Neural crest cell (in vitro differentiated cells): ENCODE data around the gene TRAPPC3. TPM values are rescaled to one million over a fixed set of nuclear protein-coding genes. Genes with fewer than 3 reads are reported as not detected.
"Not testable (repeated sequence)": the region's sequence is repeated elsewhere in the genome, so short reads cannot be mapped to it uniquely, and the experiment has no call there.

Source experiments
- DNase-seq: peaks from one replicate; pipeline ENCODE4 v3.0.0; 2021; ENCODE audit warnings: low read depth, mixed read lengths, low spot score
- H3K27ac Mint-ChIP-seq: one replicate; pipeline ENCODE4 v1.8.0; 2021; ENCODE audit warnings: mild to moderate bottlenecking, mixed read lengths; ENCODE audit not compliant: unreplicated experiment
- H3K27me3 Mint-ChIP-seq: 2 replicates; pipeline ENCODE4 v1.8.0; 2021; ENCODE audit warnings: low read depth, mild to moderate bottlenecking, mixed read lengths
- H3K36me3 Mint-ChIP-seq: 2 replicates; pipeline ENCODE4 v1.8.0; 2021; ENCODE audit warnings: low read depth, mild to moderate bottlenecking, mixed read lengths
- H3K4me1 Mint-ChIP-seq: 2 replicates; pipeline ENCODE4 v1.8.0; 2021; ENCODE audit warnings: mixed read lengths
- H3K4me3 Mint-ChIP-seq: one replicate; pipeline ENCODE4 v1.8.0; 2021; ENCODE audit warnings: mild to moderate bottlenecking, mixed read lengths
- H3K9me3 Mint-ChIP-seq: 2 replicates; pipeline ENCODE4 v1.8.0; 2021; ENCODE audit warnings: mixed read lengths
- CTCF ChIP-seq: fragments of 200-600 bp; sonication (generic); conservative IDR thresholded peaks from 2 replicates; pipeline ENCODE4 v1.5.0; 2021; ENCODE audit warnings: antibody characterized with exemption, mild to moderate bottlenecking
- long read RNA-seq: library from polyadenylated mRNA; unstranded; transcript quantifications from one replicate; pipeline ENCODE4 v2.0.0, GENCODE V29; 2020
- total RNA-seq: library from RNA; stranded (reverse); gene quantifications from 2 replicates; pipeline ENCODE4 v1.2.1, GENCODE V29; 2021

Gene TRAPPC3
- 48.6 and 52.8 TPM in 2 replicates for total RNA-seq
- long read RNA-seq, transcript TRAPPC3-202 (5 exons, 1,056 nt): minor isoform, 8 of 60 reads
- long read RNA-seq, transcript TRAPPC3-204 (5 exons, 1,265 nt): major isoform, 47 of 60 reads
- long read RNA-seq, partial matches to known transcripts: 2 of 60 reads
- long read RNA-seq, other reads (novel, unspliced or antisense): 1 of 60 reads

GRCh38 chr1:36149237-36149972 lies at the start of gene TRAPPC3:
Gene TRAPPC3, minus strand, starts transcription at chr1:36149486. Its CDS starts 108 bp downstream, at chr1:36149378.
- peak; percentile 97 for TF ChIP-seq CTCF

GRCh38 chr1:36198641-36199040 lies 49.4 kb upstream of the TRAPPC3 start:
- Mint-ChIP-seq H3K4me3 (no peak overlapping the region), H3K9me3 (no peaks in the 10 kb centered on the region)

More at GRCh38 chr1:36149237-36149972, at the start of gene TRAPPC3:
- H3K4me3 Mint-ChIP-seq: peak within 1 kb of the TSS; percentile 95
- peak; percentile 99 for DNase-seq
- peaks cover 60% of the 10 kb centered on the region for H3K4me1 Mint-ChIP-seq
- no peaks in the 10 kb centered on the region for H3K27me3 Mint-ChIP-seq
- H3K27ac Mint-ChIP-seq: peak within 1 kb of the TSS; percentile 88
- no peaks in the 10 kb centered on the region for H3K9me3 Mint-ChIP-seq
- H3K36me3 Mint-ChIP-seq: no peaks in the 10 kb centered on the region

GRCh38 chr1:36196805-36197204 lies 47.5 kb upstream of the TRAPPC3 start:
- not testable (repeated sequence) for DNase-seq, H3K9me3 Mint-ChIP-seq, H3K27me3 Mint-ChIP-seq, H3K4me3 Mint-ChIP-seq, H3K27ac Mint-ChIP-seq, H3K36me3 Mint-ChIP-seq
- peaks cover 10% of the 10 kb centered on the region for H3K4me1 Mint-ChIP-seq

More at GRCh38 chr1:36198641-36199040, 49.4 kb upstream of the TRAPPC3 start:
- no peak for TF ChIP-seq CTCF
- DNase-seq: no peak
- no peaks in the 10 kb centered on the region for H3K27me3 Mint-ChIP-seq
- H3K4me1 Mint-ChIP-seq: peaks cover 17% of the 10 kb centered on the region
- H3K36me3 Mint-ChIP-seq: no peaks in the 10 kb centered on the region
- no peak overlapping the region for H3K27ac Mint-ChIP-seq

GRCh38 chr1:36187800-36188593 lies 38.7 kb upstream of the TRAPPC3 start:
- peak overlapping the region; percentile 71 for H3K4me3 Mint-ChIP-seq
- TF ChIP-seq CTCF: peak; percentile 86
- peak; percentile 64 for DNase-seq
- peaks cover 11% of the 10 kb centered on the region for H3K4me1 Mint-ChIP-seq
- H3K36me3 Mint-ChIP-seq: peaks cover 3% of the 10 kb centered on the region
- H3K27me3 Mint-ChIP-seq: peaks cover 3% of the 10 kb centered on the region
- H3K9me3 Mint-ChIP-seq: no peaks in the 10 kb centered on the region
- peak overlapping the region; percentile 68 for H3K27ac Mint-ChIP-seq

GRCh38 chr1:36183309-36183856 lies 34.1 kb upstream of the TRAPPC3 start:
- Mint-ChIP-seq H3K27me3 (peaks cover 3% of the 10 kb centered on the region), H3K27ac (no peak overlapping the region), H3K4me3 (peak overlapping the region; percentile 1), H3K4me1 (peaks cover 11% of the 10 kb centered on the region), H3K36me3 (peaks cover 18% of the 10 kb centered on the region), H3K9me3 (no peaks in the 10 kb centered on the region)
- DNase-seq: no peak
- TF ChIP-seq CTCF: no peak
